Measurements from ENCODE around the gene CBX1. TPM values are rescaled to one million over a fixed set of nuclear protein-coding genes. Genes with fewer than 3 reads are reported as not detected.
A peak's percentile ranks its signal among the peaks of the same experiment; 100 is the strongest.
"Not testable (repeated sequence)": the region's sequence is repeated elsewhere in the genome, so short reads cannot be mapped to it uniquely, and the experiment has no call there.

The CBX1 gene
- total and polyA plus RNA-seq, 3 donors from 2014 or later = 59.9 to 123 (median 70.1) TPM

- Histone ChIP-seq H3K27me3 (no peaks in the 10 kb centered on the region), H3K4me3 (no peak overlapping the region), H3K36me3 (ENCODE audit: low read depth, missing control alignments) (peaks cover 3% of the 10 kb centered on the region), H3K4me1 (peaks cover 3% of the 10 kb centered on the region), H3K27ac (no peak overlapping the region), H3K9me3 (no peaks in the 10 kb centered on the region)
- WGBS, 2 donors = 70 to 82% methylated on average over 2 of the region's 2 CpGs
- DNase-seq = no peak
- intact Hi-C loops (cut with DNase I; ENCODE audit: low total_unique reads) = loop anchor here (5.0 kb wide), 1 partner anchor 34 kb away; the partner anchor contains the start of gene COPZ2
- TF ChIP-seq POLR2A (IDR thresholded peaks at IDR 0.05) (no peak), CTCF (IDR thresholded peaks at IDR 0.05) (no peak)
Observed at GRCh38 chr17:48071654-48072053, 29.6 kb downstream of the CBX1 start.

GRCh38 chr17:48070195-48070594 is 31.1 kb downstream of the CBX1 start:
- TF ChIP-seq POLR2A (IDR thresholded peaks at IDR 0.05) (no peak), CTCF (IDR thresholded peaks at IDR 0.05) (no peak)
- intact Hi-C loops (cut with DNase I; ENCODE audit: low total_unique reads) = loop anchor here (5.0 kb wide), 1 partner anchor 33 kb away; the partner anchor contains the start of gene COPZ2
- Histone ChIP-seq H3K36me3 (ENCODE audit: low read depth, missing control alignments) (no peaks in the 10 kb centered on the region), H3K9me3 (no peaks in the 10 kb centered on the region), H3K27ac (no peak overlapping the region), H3K27me3 (no peaks in the 10 kb centered on the region), H3K4me3 (no peak overlapping the region), H3K4me1 (peaks cover 3% of the 10 kb centered on the region)
- WGBS, 2 donors = 38 to 54% methylated on average over 2 of the region's 2 CpGs
- no peak for DNase-seq

- H3K27me3 ChIP-seq = no peaks in the 10 kb centered on the region
- H3K4me1 ChIP-seq = peaks cover 4% of the 10 kb centered on the region
- H3K4me3 ChIP-seq = no peak overlapping the region
- peak in 1 of 3 experiments; percentile 33 for TF ChIP-seq CTCF (IDR thresholded peaks at IDR 0.05)
- TF ChIP-seq POLR2A (IDR thresholded peaks at IDR 0.05) = no peak
- no peaks in the 10 kb centered on the region for H3K9me3 ChIP-seq
- no peaks in the 10 kb centered on the region for H3K36me3 ChIP-seq (ENCODE audit: low read depth, missing control alignments)
- 73 to 78% methylated on average over 3 of the region's 3 CpGs for WGBS, 2 donors
- intact Hi-C loops (cut with DNase I; ENCODE audit: low total_unique reads) = no loop called here
- H3K27ac ChIP-seq = no peak overlapping the region
- no peak for DNase-seq
Observed at GRCh38 chr17:48068491-48068961, 32.8 kb downstream of the CBX1 start.

GRCh38 chr17:48067808-48068207 is 33.5 kb downstream of the CBX1 start:
- H3K4me1 ChIP-seq; H3K4me3 ChIP-seq; H3K27me3 ChIP-seq; H3K27ac ChIP-seq; DNase-seq; H3K9me3 ChIP-seq; intact Hi-C loops (cut with DNase I; ENCODE audit: low total_unique reads); H3K36me3 ChIP-seq (ENCODE audit: low read depth, missing control alignments): not testable (repeated sequence)
- WGBS, 2 donors = 86 to 100% methylated on average over 2 of the region's 2 CpGs

- H3K27me3 ChIP-seq = no peaks in the 10 kb centered on the region
- no peak overlapping the region for H3K27ac ChIP-seq
- TF ChIP-seq CTCF (IDR thresholded peaks at IDR 0.05) (no peak), POLR2A (IDR thresholded peaks at IDR 0.05) (no peak)
- WGBS, 2 donors = 94 to 96% methylated on average over 3 of the region's 3 CpGs
- H3K4me1 ChIP-seq = peaks cover 4% of the 10 kb centered on the region
- H3K4me3 ChIP-seq = no peak overlapping the region
- intact Hi-C loops (cut with DNase I; ENCODE audit: low total_unique reads) = no loop called here
- no peak for DNase-seq
- no peaks in the 10 kb centered on the region for H3K36me3 ChIP-seq (ENCODE audit: low read depth, missing control alignments)
- H3K9me3 ChIP-seq = no peaks in the 10 kb centered on the region
Observed at GRCh38 chr17:48067245-48067644, 34.0 kb downstream of the CBX1 start.

Data from testis (tissue), 3 donors.